OCI-LY3 (cell line): ENCODE results near the gene FBXO47.

ENCODE experiments used
- EZH2phosphoT487 ChIP-seq: fragments of 200-600 bp; shearing (Covaris generic); IDR thresholded peaks from 2 replicates; pipeline ENCODE4 v1.6.1; 2018; ENCODE audit warnings: antibody characterized with exemption, mixed run types, low read depth
- TF ChIP-seq, protein P1 (sequence below): fragments of 200-600, 300-600 bp; sonication (generic); IDR thresholded peaks from 2 replicates; pipeline ENCODE4 v1.5.1; 2014; ENCODE audit warnings: antibody characterized with exemption, low read length, low read depth

DNA sequence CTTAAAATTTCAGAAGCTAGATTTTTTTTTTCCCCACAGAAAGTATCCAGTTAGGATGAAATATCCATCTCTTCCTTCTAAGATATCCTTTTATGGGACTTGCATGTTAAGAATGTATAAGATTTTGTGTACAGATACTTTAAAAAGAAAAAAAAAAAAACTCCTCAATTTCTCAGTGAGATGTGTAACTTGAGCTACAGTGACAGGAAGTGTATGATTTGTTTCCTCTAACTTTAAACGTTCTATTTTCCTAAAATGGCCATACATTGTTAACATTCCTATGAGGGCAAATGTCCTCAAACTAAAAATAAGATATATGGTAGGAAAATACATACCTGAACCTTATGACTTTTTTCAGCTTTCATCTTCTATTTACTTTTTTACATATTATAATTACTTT lies 8.9 kb downstream of the FBXO47 start:
- TF ChIP-seq, protein P1, sequence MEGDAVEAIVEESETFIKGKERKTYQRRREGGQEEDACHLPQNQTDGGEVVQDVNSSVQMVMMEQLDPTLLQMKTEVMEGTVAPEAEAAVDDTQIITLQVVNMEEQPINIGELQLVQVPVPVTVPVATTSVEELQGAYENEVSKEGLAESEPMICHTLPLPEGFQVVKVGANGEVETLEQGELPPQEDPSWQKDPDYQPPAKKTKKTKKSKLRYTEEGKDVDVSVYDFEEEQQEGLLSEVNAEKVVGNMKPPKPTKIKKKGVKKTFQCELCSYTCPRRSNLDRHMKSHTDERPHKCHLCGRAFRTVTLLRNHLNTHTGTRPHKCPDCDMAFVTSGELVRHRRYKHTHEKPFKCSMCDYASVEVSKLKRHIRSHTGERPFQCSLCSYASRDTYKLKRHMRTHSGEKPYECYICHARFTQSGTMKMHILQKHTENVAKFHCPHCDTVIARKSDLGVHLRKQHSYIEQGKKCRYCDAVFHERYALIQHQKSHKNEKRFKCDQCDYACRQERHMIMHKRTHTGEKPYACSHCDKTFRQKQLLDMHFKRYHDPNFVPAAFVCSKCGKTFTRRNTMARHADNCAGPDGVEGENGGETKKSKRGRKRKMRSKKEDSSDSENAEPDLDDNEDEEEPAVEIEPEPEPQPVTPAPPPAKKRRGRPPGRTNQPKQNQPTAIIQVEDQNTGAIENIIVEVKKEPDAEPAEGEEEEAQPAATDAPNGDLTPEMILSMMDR: no peak
- no peak for TF ChIP-seq EZH2phosphoT487
